Measurements from ENCODE around the gene COG4. TPM values are rescaled to one million over a fixed set of nuclear protein-coding genes. Genes with fewer than 3 reads are reported as not detected.

COG4 gene
- total RNA-seq, 1 donor from 2014 or later = 39.3 TPM

GRCh38 chr16:70556063-70556462, 32.7 kb upstream of the COG4 start:
- Histone ChIP-seq H3K4me1 (peaks cover 24% of the 10 kb centered on the region), H3K4me3 (no peak overlapping the region), H3K9me3 (no peaks in the 10 kb centered on the region), H3K36me3 (peaks cover 0 to 85% of the 10 kb centered on the region in 2 donors), H3K27ac (no peak overlapping the region), H3K27me3 (no peaks in the 10 kb centered on the region)
- DNase-seq (ENCODE audit: extremely low spot score in 2 of 2) = no peak
- intact Hi-C loops (cut with DNase I) = no loop called here
- TF ChIP-seq POLR2A (IDR thresholded peaks at IDR 0.05) = no peak
- TF ChIP-seq CTCF (IDR thresholded peaks at IDR 0.05) = no peak
- TF ChIP-seq POLR2AphosphoS5 (IDR thresholded peaks at IDR 0.05; ENCODE audit: insufficient read depth in 1 of 2, low read depth in 1 of 2) = no peak

GRCh38 chr16:70553645-70554044, 30.3 kb upstream of the COG4 start:
- Histone ChIP-seq H3K27ac (peak overlapping the region; percentile 37), H3K36me3 (peaks cover 0 to 85% of the 10 kb centered on the region in 2 donors)
- intact Hi-C loops (cut with DNase I) = no loop called here

GRCh38 chr16:70552675-70553074, 29.3 kb upstream of the COG4 start:
- peak overlapping the region; percentile 37 for H3K27ac ChIP-seq
- H3K9me3 ChIP-seq = no peaks in the 10 kb centered on the region
- H3K4me1 ChIP-seq = peaks cover 21% of the 10 kb centered on the region
- TF ChIP-seq CTCF (IDR thresholded peaks at IDR 0.05) = no peak
- no peak for TF ChIP-seq POLR2AphosphoS5 (IDR thresholded peaks at IDR 0.05; ENCODE audit: insufficient read depth in 1 of 2, low read depth in 1 of 2)
- no peak for TF ChIP-seq POLR2A (IDR thresholded peaks at IDR 0.05)
- DNase-seq (ENCODE audit: extremely low spot score in 2 of 2) = no peak
- H3K36me3 ChIP-seq = peaks cover 0 to 86% of the 10 kb centered on the region in 2 donors
- intact Hi-C loops (cut with DNase I) = no loop called here
- H3K27me3 ChIP-seq = no peaks in the 10 kb centered on the region
- no peak overlapping the region for H3K4me3 ChIP-seq

More at GRCh38 chr16:70553645-70554044, 30.3 kb upstream of the COG4 start:
- TF ChIP-seq POLR2AphosphoS5 (IDR thresholded peaks at IDR 0.05; ENCODE audit: insufficient read depth in 1 of 2, low read depth in 1 of 2) (no peak), POLR2A (IDR thresholded peaks at IDR 0.05) (no peak), CTCF (IDR thresholded peaks at IDR 0.05) (no peak)
- Histone ChIP-seq H3K4me1 (peaks cover 21% of the 10 kb centered on the region), H3K4me3 (no peak overlapping the region), H3K27me3 (no peaks in the 10 kb centered on the region), H3K9me3 (no peaks in the 10 kb centered on the region)
- DNase-seq (ENCODE audit: extremely low spot score in 2 of 2) = no peak

GRCh38 chr16:70551788-70552187, 28.4 kb upstream of the COG4 start:
- Histone ChIP-seq H3K4me3 (no peak overlapping the region), H3K27ac (no peak overlapping the region), H3K36me3 (peaks cover 0 to 87% of the 10 kb centered on the region in 2 donors), H3K27me3 (no peaks in the 10 kb centered on the region), H3K9me3 (no peaks in the 10 kb centered on the region), H3K4me1 (peaks cover 21% of the 10 kb centered on the region)
- intact Hi-C loops (cut with DNase I) = no loop called here
- TF ChIP-seq POLR2A (IDR thresholded peaks at IDR 0.05) (no peak), CTCF (IDR thresholded peaks at IDR 0.05) (no peak), POLR2AphosphoS5 (IDR thresholded peaks at IDR 0.05; ENCODE audit: insufficient read depth in 1 of 2, low read depth in 1 of 2) (no peak)
- no peak for DNase-seq (ENCODE audit: extremely low spot score in 2 of 2)

GRCh38 chr16:70550082-70550481, 26.7 kb upstream of the COG4 start:
- Histone ChIP-seq H3K4me3 (no peak overlapping the region), H3K27ac (no peak overlapping the region), H3K36me3 (peaks cover 0 to 84% of the 10 kb centered on the region in 2 donors)

More at GRCh38 chr16:70550082-70550481, 26.7 kb upstream of the COG4 start:
- no peak for DNase-seq (ENCODE audit: extremely low spot score in 2 of 2)
- Histone ChIP-seq H3K27me3 (no peaks in the 10 kb centered on the region), H3K4me1 (peaks cover 21% of the 10 kb centered on the region), H3K9me3 (no peaks in the 10 kb centered on the region)
- no peak for TF ChIP-seq CTCF (IDR thresholded peaks at IDR 0.05)
- intact Hi-C loops (cut with DNase I) = no loop called here
